Activated B cell treated with CpG ODN at 0.5 μM for 24 hours (primary cell): ENCODE measurements around the gene FYN. TPM values are rescaled to one million over a fixed set of nuclear protein-coding genes. Genes with fewer than 3 reads are reported as not detected.

Experiments
- ATAC-seq: fragments of 200-7000 bp; cut with Tn5 transposase; one replicate; pipeline ENCODE4 v1.10.0; 2021; ENCODE audit warnings: low read depth, mild to moderate bottlenecking, moderate library complexity
- CTCF ChIA-PET: fragments of 350-600 bp; sonication (Branson Sonifier 250); formaldehyde crosslinking; loops from one replicate; lab custom pipeline; 2021; ENCODE audit warnings: antibody characterized with exemption; lab: Charles Lee
- POLR2A ChIA-PET: fragments of 350-600 bp; sonication (Branson Sonifier 250); formaldehyde crosslinking; loops from one replicate; lab custom pipeline; 2021; ENCODE audit warnings: antibody characterized with exemption; lab: Charles Lee
- DNase-seq: peaks from one replicate; pipeline ENCODE4 v3.0.0; 2022
- H3K27ac Mint-ChIP-seq: one replicate; pipeline ENCODE4 v1.8.0; 2020; ENCODE audit warnings: mixed read lengths
- H3K27me3 Mint-ChIP-seq: one replicate; pipeline ENCODE4 v1.8.0; 2021; ENCODE audit warnings: mixed read lengths
- H3K36me3 Mint-ChIP-seq: one replicate; pipeline ENCODE4 v1.8.0; 2021; ENCODE audit warnings: low read depth, mixed read lengths
- H3K4me1 Mint-ChIP-seq: one replicate; pipeline ENCODE4 v1.8.0; 2021; ENCODE audit warnings: mixed read lengths
- H3K4me3 Mint-ChIP-seq: one replicate; pipeline ENCODE4 v1.8.0; 2020; ENCODE audit warnings: mild to moderate bottlenecking, mixed read lengths
- H3K9me3 Mint-ChIP-seq: one replicate; pipeline ENCODE4 v1.8.0; 2020; ENCODE audit warnings: mixed read lengths
- intact Hi-C: fragments of 100-400 bp; cut with micrococcal nuclease; formaldehyde crosslinking; loops from one replicate; pipeline ENCODE4 v1.15.1; 2024
- total RNA-seq: library from RNA; stranded (reverse); gene quantifications from 2 replicates; pipeline ENCODE4 v1.2.3, GENCODE V29; 2022
- TF ChIP-seq, protein P1 (sequence below): fragments of 200-600 bp; IDR thresholded peaks from one replicate; pipeline ENCODE4 v1.8.0; 2022; ENCODE audit warnings: antibody characterized with exemption, mild to moderate bottlenecking

Gene FYN
- total RNA-seq, 1 donor from 2014 or later = 64.7 TPM

DNA sequence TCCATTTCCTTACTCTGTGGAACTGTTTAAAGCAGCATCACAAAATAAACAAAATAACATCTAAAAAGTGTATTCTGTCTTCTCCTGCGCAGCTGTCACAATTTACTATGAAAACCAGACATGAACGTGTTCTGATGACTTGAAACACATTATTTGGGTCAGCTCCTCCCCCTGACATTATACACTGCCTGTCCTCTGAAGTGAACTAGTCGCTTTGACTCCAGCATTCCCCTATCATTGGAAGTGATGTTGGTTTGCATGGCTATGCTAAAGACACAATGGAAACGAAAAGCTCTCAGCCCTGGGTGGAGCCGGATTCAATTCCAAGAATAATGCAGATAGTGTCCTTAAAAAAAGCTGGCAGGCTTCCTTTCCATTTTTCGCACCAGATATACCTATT, 125.9 kb downstream of the FYN start:
- intact Hi-C loops = no loop called here
- Mint-ChIP-seq H3K27me3 (no peaks in the 10 kb centered on the region), H3K27ac (no peak overlapping the region), H3K36me3 (peaks cover 3% of the 10 kb centered on the region), H3K4me1 (peaks cover 57% of the 10 kb centered on the region), H3K4me3 (no peak overlapping the region), H3K9me3 (no peaks in the 10 kb centered on the region)
- TF ChIP-seq, protein P1, sequence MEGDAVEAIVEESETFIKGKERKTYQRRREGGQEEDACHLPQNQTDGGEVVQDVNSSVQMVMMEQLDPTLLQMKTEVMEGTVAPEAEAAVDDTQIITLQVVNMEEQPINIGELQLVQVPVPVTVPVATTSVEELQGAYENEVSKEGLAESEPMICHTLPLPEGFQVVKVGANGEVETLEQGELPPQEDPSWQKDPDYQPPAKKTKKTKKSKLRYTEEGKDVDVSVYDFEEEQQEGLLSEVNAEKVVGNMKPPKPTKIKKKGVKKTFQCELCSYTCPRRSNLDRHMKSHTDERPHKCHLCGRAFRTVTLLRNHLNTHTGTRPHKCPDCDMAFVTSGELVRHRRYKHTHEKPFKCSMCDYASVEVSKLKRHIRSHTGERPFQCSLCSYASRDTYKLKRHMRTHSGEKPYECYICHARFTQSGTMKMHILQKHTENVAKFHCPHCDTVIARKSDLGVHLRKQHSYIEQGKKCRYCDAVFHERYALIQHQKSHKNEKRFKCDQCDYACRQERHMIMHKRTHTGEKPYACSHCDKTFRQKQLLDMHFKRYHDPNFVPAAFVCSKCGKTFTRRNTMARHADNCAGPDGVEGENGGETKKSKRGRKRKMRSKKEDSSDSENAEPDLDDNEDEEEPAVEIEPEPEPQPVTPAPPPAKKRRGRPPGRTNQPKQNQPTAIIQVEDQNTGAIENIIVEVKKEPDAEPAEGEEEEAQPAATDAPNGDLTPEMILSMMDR = no peak
- ChIA-PET CTCF (interaction anchor here (1.1 to 1.8 kb wide), 2 partner anchors 15 to 37 kb away, joined by 3 to 4 read pairs; no protein-coding TSS in a partner anchor), POLR2A (interaction anchor here (1.2 to 2.1 kb wide), 2 partner anchors 23 to 126 kb away, joined by 3 to 9 read pairs; partner anchors contain the start of gene FYN)
- no peak for ATAC-seq
- no peak for DNase-seq

DNA sequence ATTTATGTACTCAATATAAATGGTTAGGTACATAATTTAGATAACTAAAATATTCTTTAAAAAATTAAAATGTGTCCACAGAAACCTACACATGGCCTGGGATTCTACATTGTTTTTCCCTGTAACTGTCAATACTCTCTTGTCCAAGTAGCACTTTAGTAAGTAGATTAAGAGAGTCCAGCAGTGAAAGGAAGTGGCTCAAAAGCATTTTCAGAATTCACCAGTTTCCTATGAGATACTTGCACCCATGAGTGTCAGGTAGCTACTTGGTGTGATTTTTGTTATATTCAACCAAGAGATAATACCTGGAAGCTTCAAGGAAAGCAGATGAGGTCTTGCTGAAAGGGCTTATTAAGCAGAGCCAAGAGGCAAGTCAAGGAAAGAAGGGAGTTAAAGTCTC, 126.3 kb downstream of the FYN start:
- H3K27ac Mint-ChIP-seq = no peak overlapping the region
- H3K27me3 Mint-ChIP-seq = no peaks in the 10 kb centered on the region
- TF ChIP-seq, protein P1 = no peak
- ChIA-PET CTCF (interaction anchor here (1.8 kb wide), 1 partner anchor 36 kb away, joined by 4 read pairs; no protein-coding TSS in a partner anchor), POLR2A (no interaction called here)
- H3K4me3 Mint-ChIP-seq = no peak overlapping the region
- no peak for DNase-seq
- peaks cover 3% of the 10 kb centered on the region for H3K36me3 Mint-ChIP-seq
- no peak for ATAC-seq
- no peaks in the 10 kb centered on the region for H3K9me3 Mint-ChIP-seq
- peaks cover 52% of the 10 kb centered on the region for H3K4me1 Mint-ChIP-seq
- intact Hi-C loops = no loop called here

DNA sequence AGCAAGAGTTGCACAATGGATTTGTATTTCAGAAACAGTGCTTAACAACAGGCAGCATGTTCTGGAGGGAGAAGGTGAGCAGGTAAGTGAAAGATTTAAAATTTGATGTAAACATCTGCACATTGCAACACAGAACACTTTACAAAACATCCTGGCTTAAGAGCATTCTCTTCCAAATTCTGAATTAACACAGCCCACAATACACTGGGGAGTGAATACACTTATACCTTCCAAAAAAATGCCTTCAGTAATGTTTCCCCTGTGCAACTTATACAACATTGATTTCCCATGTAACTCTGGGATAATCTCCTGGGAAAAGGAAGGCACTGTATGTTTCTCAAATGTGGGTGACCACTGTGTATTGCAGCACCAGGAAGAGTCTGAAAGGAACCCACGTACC, 127.6 kb downstream of the FYN start:
- intact Hi-C loops = no loop called here
- H3K36me3 Mint-ChIP-seq = peaks cover 3% of the 10 kb centered on the region
- H3K27me3 Mint-ChIP-seq = no peaks in the 10 kb centered on the region
- peaks cover 47% of the 10 kb centered on the region for H3K4me1 Mint-ChIP-seq
- no peak overlapping the region for H3K27ac Mint-ChIP-seq
- no peaks in the 10 kb centered on the region for H3K9me3 Mint-ChIP-seq
- no peak for ATAC-seq
- no peak for DNase-seq
- no peak overlapping the region for H3K4me3 Mint-ChIP-seq
- ChIA-PET CTCF (no interaction called here), POLR2A (interaction anchor here (0.9 kb wide), 1 partner anchor 10 kb away, joined by 3 read pairs; no protein-coding TSS in a partner anchor)
- TF ChIP-seq, protein P1 = no peak

DNA sequence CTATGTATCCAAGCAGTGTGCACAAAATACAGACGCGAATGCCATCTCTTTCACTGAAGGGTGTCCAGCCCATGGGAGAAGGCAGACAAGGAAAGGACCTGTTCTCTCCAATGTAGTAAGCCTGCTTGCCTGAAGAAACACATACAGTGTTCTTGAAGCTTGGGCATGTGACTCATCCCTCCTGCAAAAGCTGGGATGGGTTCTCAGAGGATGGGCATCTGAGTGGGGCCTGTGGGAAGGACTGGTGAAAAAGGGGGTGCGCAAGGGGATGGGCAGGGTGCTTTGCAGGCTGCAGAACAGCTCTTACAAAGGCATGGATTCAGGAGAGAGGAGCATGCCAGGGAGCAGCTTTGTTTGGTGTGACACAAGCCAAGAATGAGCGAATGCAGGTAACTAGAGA, 128.1 kb downstream of the FYN start:
- Mint-ChIP-seq H3K4me3 (no peak overlapping the region), H3K36me3 (peaks cover 3% of the 10 kb centered on the region), H3K4me1 (peaks cover 47% of the 10 kb centered on the region), H3K27me3 (no peaks in the 10 kb centered on the region), H3K9me3 (no peaks in the 10 kb centered on the region), H3K27ac (no peak overlapping the region)
- TF ChIP-seq, protein P1 = no peak
- ATAC-seq = no peak
- ChIA-PET CTCF (no interaction called here), POLR2A (no interaction called here)
- no peak for DNase-seq
- intact Hi-C loops = no loop called here

DNA sequence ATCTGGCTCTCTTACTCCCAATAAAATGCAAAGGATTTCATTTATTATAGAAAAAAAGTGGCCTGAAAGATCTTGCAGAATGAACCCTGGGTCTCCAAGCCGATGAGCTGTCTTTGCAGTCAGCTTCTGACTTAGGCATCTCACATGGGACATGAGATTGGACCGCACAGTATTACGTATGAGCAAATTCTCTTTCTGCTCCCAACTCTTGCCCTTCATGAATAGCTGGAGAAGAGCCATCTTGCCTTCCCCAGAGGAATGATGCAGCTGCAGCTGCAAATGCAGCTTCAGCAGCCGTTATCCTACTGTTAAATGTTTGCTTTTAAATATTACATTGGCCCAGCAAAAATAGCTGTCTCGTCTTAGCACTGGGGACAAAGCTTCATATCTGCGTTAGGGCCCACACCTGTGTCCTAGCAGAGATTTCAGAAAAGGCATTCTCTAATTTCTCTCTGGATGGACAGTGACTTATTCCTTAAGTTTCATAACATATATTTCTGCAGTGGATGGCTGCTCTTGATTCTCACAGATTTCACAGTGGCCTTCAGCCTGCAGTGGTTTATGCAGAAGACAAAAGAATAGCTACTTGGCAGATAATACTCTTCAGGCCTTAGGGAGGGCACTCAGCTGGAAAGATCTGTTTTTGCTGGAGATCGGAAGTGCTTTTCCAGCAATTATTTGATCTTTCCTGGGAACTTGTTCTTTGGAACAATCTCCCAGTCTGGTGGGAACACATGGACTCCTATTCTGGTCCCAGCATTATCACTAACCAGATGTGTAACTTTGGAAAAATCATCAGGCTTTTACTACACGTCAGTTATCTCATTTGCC, 129.2 kb downstream of the FYN start:
- ATAC-seq = no peak
- no peaks in the 10 kb centered on the region for H3K27me3 Mint-ChIP-seq
- no peak overlapping the region for H3K4me3 Mint-ChIP-seq
- H3K27ac Mint-ChIP-seq = no peak overlapping the region
- ChIA-PET CTCF (no interaction called here), POLR2A (no interaction called here)
- peaks cover 3% of the 10 kb centered on the region for H3K36me3 Mint-ChIP-seq
- intact Hi-C loops = no loop called here
- TF ChIP-seq, protein P1 = no peak
- no peaks in the 10 kb centered on the region for H3K9me3 Mint-ChIP-seq
- no peak for DNase-seq
- H3K4me1 Mint-ChIP-seq = peaks cover 48% of the 10 kb centered on the region
